Tongue (tissue), 2 donors: Measurements from ENCODE around the gene ACSS1. TPM values are rescaled to one million over a fixed set of nuclear protein-coding genes. Genes with fewer than 3 reads are reported as not detected.

ENCODE experiments used
- small RNA-seq: library from RNA; depleted of rRNA; stranded (forward); fragments of <200 nt; gene quantifications from one replicate; pipeline ENCODE3, GENCODE V24; 2014; ENCODE audit warnings: low replicate concordance
- total RNA-seq: library from RNA; depleted of rRNA; stranded (reverse); fragments of >200 nt; gene quantifications from one replicate; pipeline ENCODE4 v1.2.3, GENCODE V29; 2014

Gene ACSS1
- total RNA-seq, 1 donor from 2014 or later, result 21.3 TPM

Small RNA genes lying within 50 kb of the gene (small RNA-seq; reads per million reads assigned to genes)
- not detected for gene RNU6-1257P

Other genes starting within 250 kb of the ACSS1 start
- gene CST7, start 108.9 kb downstream of the ACSS1 start, total RNA-seq, result not detected
- 47.4 TPM for gene APMAP, start 65.4 kb downstream of the ACSS1 start, total RNA-seq
- gene VSX1, start 24.0 kb upstream of the ACSS1 start, total RNA-seq, result not detected
- gene ENTPD6, start 137.6 kb upstream of the ACSS1 start, total RNA-seq, result 27.9 TPM
- 25.4 TPM for gene PYGB, start 189.9 kb upstream of the ACSS1 start, total RNA-seq